SK-N-SH (cell line): ENCODE data around the gene RAB7A. TPM values are rescaled to one million over a fixed set of nuclear protein-coding genes. Genes with fewer than 3 reads are reported as not detected.

ENCODE experiments used
- CTCF ChIA-PET: fragments of 300-600, 350-600 bp; formaldehyde crosslinking; extraction: SDS; loops from one replicate; lab custom pipeline; 2021; lab: Yijun Ruan, JAX
- POLR2A ChIA-PET: fragments of 350-600 bp; sonication (Branson Sonifier 250); formaldehyde crosslinking; extraction: SDS; loops from one replicate; lab custom pipeline; 2020; ENCODE audit warnings: antibody characterized with exemption, inconsistent platforms; lab: Yijun Ruan, JAX
- DNase-seq: peaks from one replicate; pipeline ENCODE4 v3.0.0; 2012
- H2AFZ ChIP-seq: fragments of 200-600 bp; sonication (generic); 2 replicates; pipeline ENCODE4 v1.8.1; 2016; ENCODE audit warnings: antibody characterized with exemption, mild to moderate bottlenecking, low read depth
- H3F3A ChIP-seq: fragments of 200-600 bp; sonication (generic); replicated peaks from 2 replicates; pipeline ENCODE3; 2016; ENCODE audit warnings: antibody characterized with exemption, mild to moderate bottlenecking; ENCODE audit not compliant: insufficient read depth
- H3K27ac ChIP-seq, 2 experiments: fragments of 200-500 bp in 1 of 2; fragments of 200-600 bp in 1 of 2; sonication (Bioruptor generic) in 1 of 2; sonication (generic), shearing (Covaris generic) in 1 of 2; 2 replicates each; pipeline versions ENCODE4 v1.5.1 to v1.6.1; 2014 to 2016; ENCODE audit warnings: low read depth in 2 of 2, inconsistent platforms in 1 of 2, low read length in 1 of 2, mild to moderate bottlenecking in 1 of 2, mixed read lengths in 1 of 2
- H3K27me3 ChIP-seq: fragments of 200-600 bp; sonication (generic), shearing (Covaris generic); 2 replicates; pipeline ENCODE4 v1.6.1; 2016; ENCODE audit warnings: mixed run types; ENCODE audit not compliant: insufficient read depth
- H3K36me3 ChIP-seq, 2 experiments: fragments of 200-500 bp in 1 of 2; fragments of 200-600 bp in 1 of 2; sonication (Bioruptor generic) in 1 of 2; sonication (generic) in 1 of 2; replicated peaks in 1 of 2; 2 replicates each; pipeline versions ENCODE3 to v1.5.1; 2014 to 2016; ENCODE audit warnings: low read length in 1 of 2, mild to moderate bottlenecking in 1 of 2; ENCODE audit not compliant: insufficient read depth in 2 of 2, control insufficient read depth in 1 of 2
- H3K4me1 ChIP-seq, 2 experiments: fragments of 200-500 bp in 1 of 2; fragments of 200-600 bp in 1 of 2; sonication (Bioruptor generic) in 1 of 2; sonication (generic), shearing (Covaris generic) in 1 of 2; 2 replicates each; pipeline versions ENCODE4 v1.5.1 to v1.6.1; 2014 to 2016; ENCODE audit warnings: low read depth in 1 of 2, low read length in 1 of 2, mixed run types in 1 of 2; ENCODE audit not compliant: insufficient read depth in 2 of 2, control insufficient read depth in 1 of 2
- H3K4me2 ChIP-seq: fragments of 200-600 bp; sonication (generic), shearing (Covaris generic); 2 replicates; pipeline ENCODE4 v1.6.1; 2017; ENCODE audit warnings: mixed run types
- H3K4me3 ChIP-seq, 2 experiments: fragments of 200-500 bp in 1 of 2; fragments of 200-600 bp in 1 of 2; sonication (Bioruptor generic) in 1 of 2; sonication (generic), shearing (Covaris generic) in 1 of 2; 2 replicates each; pipeline versions ENCODE4 v1.5.1 to v1.8.1; 2014 to 2016; ENCODE audit warnings: low read depth in 2 of 2, inconsistent platforms in 1 of 2, low read length in 1 of 2, mild to moderate bottlenecking in 1 of 2, mixed read lengths in 1 of 2, moderate library complexity in 1 of 2
- H3K79me2 ChIP-seq: fragments of 200-600 bp; sonication (generic); 2 replicates; pipeline ENCODE4 v1.8.1; 2017; ENCODE audit warnings: mild to moderate bottlenecking; ENCODE audit not compliant: insufficient read depth
- H3K9ac ChIP-seq: fragments of 200-600 bp; sonication (generic); 2 replicates; pipeline ENCODE4 v1.6.1; 2017; ENCODE audit warnings: mixed run types
- H3K9me2 ChIP-seq: fragments of 200-600 bp; sonication (generic); 2 replicates; pipeline ENCODE4 v1.6.1; 2017; ENCODE audit warnings: mixed run types
- H3K9me3 ChIP-seq: fragments of 200-600 bp; sonication (generic); 2 replicates; pipeline ENCODE4 v1.6.1; 2017; ENCODE audit warnings: mixed run types, mild to moderate bottlenecking, moderate library complexity
- H4K20me1 ChIP-seq: fragments of 200-600 bp; sonication (generic); 2 replicates; pipeline ENCODE4 v1.6.1; 2017; ENCODE audit warnings: mild to moderate bottlenecking, mixed run types; ENCODE audit not compliant: insufficient read depth
- FOXM1 ChIP-seq: IDR thresholded peaks from 2 replicates; pipeline ENCODE4 v1.4.0; 2012; ENCODE audit warnings: low read depth, mild to moderate bottlenecking
- POLR2AphosphoS5 ChIP-seq: IDR thresholded peaks from 2 replicates; pipeline ENCODE4 v1.6.1; 2012; ENCODE audit warnings: low read depth, low read length
- SIN3A ChIP-seq: IDR thresholded peaks from 2 replicates; pipeline ENCODE4 v1.6.1; 2012; ENCODE audit warnings: low read depth, mild to moderate bottlenecking, low read length, moderate library complexity, borderline replicate concordance
- USF1 ChIP-seq: IDR thresholded peaks from 2 replicates; pipeline ENCODE4 v1.4.0; 2012; ENCODE audit warnings: low read depth, borderline replicate concordance
- YY1 ChIP-seq: IDR thresholded peaks from 2 replicates; pipeline ENCODE4 v1.4.0; 2012; ENCODE audit warnings: low read depth, mild to moderate bottlenecking
- ZBTB33 ChIP-seq: IDR thresholded peaks from 2 replicates; pipeline ENCODE4 v1.4.0; 2012; ENCODE audit warnings: low read depth, borderline replicate concordance
- WGBS: methylation state at CpG from one replicate; pipeline ENCODE4 v1.1.6; 2017; ENCODE audit warnings: low lambda C conversion rate; 5-methylcytosine and 5-hydroxymethylcytosine counted together
- polyA plus RNA-seq, 3 experiments: library from polyadenylated mRNA; depleted of rRNA; stranded (reverse); fragments of >200 nt; gene quantifications; 2 replicates each; pipeline ENCODE4 v1.2.3, GENCODE V29; 2012
- TF ChIP-seq, protein P1 (sequence below): IDR thresholded peaks from 2 replicates; pipeline ENCODE4; 2012

RAB7A gene
- polyA plus RNA-seq, 1 of the 3 experiments (the other 2 are of a cell fraction) = 271 TPM

- TF ChIP-seq SIN3A (no peak), USF1 (no peak), ZBTB33 (no peak), POLR2AphosphoS5 (no peak)
- TF ChIP-seq, protein P1, sequence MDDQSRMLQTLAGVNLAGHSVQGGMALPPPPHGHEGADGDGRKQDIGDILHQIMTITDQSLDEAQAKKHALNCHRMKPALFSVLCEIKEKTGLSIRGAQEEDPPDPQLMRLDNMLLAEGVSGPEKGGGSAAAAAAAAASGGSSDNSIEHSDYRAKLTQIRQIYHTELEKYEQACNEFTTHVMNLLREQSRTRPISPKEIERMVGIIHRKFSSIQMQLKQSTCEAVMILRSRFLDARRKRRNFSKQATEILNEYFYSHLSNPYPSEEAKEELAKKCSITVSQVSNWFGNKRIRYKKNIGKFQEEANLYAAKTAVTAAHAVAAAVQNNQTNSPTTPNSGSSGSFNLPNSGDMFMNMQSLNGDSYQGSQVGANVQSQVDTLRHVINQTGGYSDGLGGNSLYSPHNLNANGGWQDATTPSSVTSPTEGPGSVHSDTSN = no peak
- TF ChIP-seq, all 33 proteins: peak for 0
- Histone ChIP-seq H3K4me1 (peaks cover 5 to 18% of the 10 kb centered on the region in 2 experiments; a peak in 1 of 4 replicates), H3F3A (no peaks in the 10 kb centered on the region), H4K20me1 (no peaks in the 10 kb centered on the region), H2AFZ (no peak overlapping the region), H3K9me2 (no peaks in the 10 kb centered on the region), H3K27me3 (no peaks in the 10 kb centered on the region), H3K36me3 (no peaks in the 10 kb centered on the region), H3K9me3 (no peaks in the 10 kb centered on the region), H3K9ac (no peak overlapping the region), H3K4me3 (no peak overlapping the region), H3K79me2 (no peaks in the 10 kb centered on the region), H3K4me2 (no peak overlapping the region), H3K27ac (no peak overlapping the region)
- DNase-seq = no peak
- POLR2A ChIA-PET = no interaction called here
- CTCF ChIA-PET = no interaction called here
- WGBS = 76% methylated on average over 9 of the region's 10 CpGs
These were observed 116.2 kb downstream of the RAB7A start for GRCh38 chr3:128841926-128842920.

- Histone ChIP-seq H3K36me3 (no peaks in the 10 kb centered on the region), H3K9ac (no peak overlapping the region)
These were observed 118.5 kb downstream of the RAB7A start for GRCh38 chr3:128844502-128844901.

More at GRCh38 chr3:128844502-128844901, 118.5 kb downstream of the RAB7A start:
- H3K27ac ChIP-seq = no peak overlapping the region
- TF ChIP-seq YY1 (no peak), FOXM1 (no peak)
- TF ChIP-seq, all 33 proteins: peak for 0
- WGBS = 71% methylated on average over 1 of the region's 6 CpGs
- no peaks in the 10 kb centered on the region for H3F3A ChIP-seq
- H4K20me1 ChIP-seq = no peaks in the 10 kb centered on the region
- CTCF ChIA-PET = interaction anchor here (1.1 to 4.9 kb wide), 4 partner anchors 9 to 228 kb away, joined by 3 to 50 read pairs (median 12); no protein-coding TSS in a partner anchor
- peaks cover 5 to 18% of the 10 kb centered on the region in 2 experiments; a peak in 1 of 4 replicates for H3K4me1 ChIP-seq
- H3K4me2 ChIP-seq = no peak overlapping the region
- H3K9me3 ChIP-seq = no peaks in the 10 kb centered on the region
- POLR2A ChIA-PET = no interaction called here
- no peaks in the 10 kb centered on the region for H3K79me2 ChIP-seq
- H3K4me3 ChIP-seq = no peak overlapping the region
- H3K27me3 ChIP-seq = no peaks in the 10 kb centered on the region
- H2AFZ ChIP-seq = no peak overlapping the region
- H3K9me2 ChIP-seq = no peaks in the 10 kb centered on the region
- DNase-seq = no peak
